Stimulated activated CD4-positive, alpha-beta T cell treated with anti-CD3 and anti-CD28 coated beads, Interleukin-4, amount 100 ng/mL, for 1 hour (primary cell): ENCODE measurements around the gene YBEY.

Experiments used
- DNase-seq: peaks from one replicate; pipeline ENCODE4 v3.0.0-alpha.2; 2020

The YBEY gene

GRCh38 chr21:46265736-46266525 is 20.2 kb upstream of the YBEY start:
- DNase-seq = no peak

- no peak for DNase-seq
These were observed 19.2 kb upstream of the YBEY start for GRCh38 chr21:46266946-46267345.

GRCh38 chr21:46268371-46268770 is 17.8 kb upstream of the YBEY start:
- DNase-seq = no peak

GRCh38 chr21:46269466-46269865 is 16.7 kb upstream of the YBEY start:
- DNase-seq = no peak

GRCh38 chr21:46273341-46273740 is 12.8 kb upstream of the YBEY start:
- DNase-seq = no peak

GRCh38 chr21:46274797-46275390 is 11.2 kb upstream of the YBEY start:
- no peak for DNase-seq

- no peak for DNase-seq
These were observed 2.0 kb upstream of the YBEY start for GRCh38 chr21:46284077-46284644.

- DNase-seq = no peak
These were observed 1.4 kb upstream of the YBEY start for GRCh38 chr21:46284733-46285132.

GRCh38 chr21:46285206-46285661 is 908 bp upstream of the YBEY start, which contains the start of gene MCM3AP:
Gene MCM3AP, minus strand, starts transcription at chr21:46285611. Its CDS starts 325 bp downstream, at chr21:46285286.
- DNase-seq = no peak

- DNase-seq = no peak
These were observed 483 bp downstream of the YBEY start for GRCh38 chr21:46286648-46287002.

GRCh38 chr21:46287541-46287940 is 1.4 kb downstream of the YBEY start:
- no peak for DNase-seq

- DNase-seq = no peak
These were observed 3.6 kb downstream of the YBEY start for GRCh38 chr21:46289655-46290179.

GRCh38 chr21:46291561-46291960 is 5.4 kb downstream of the YBEY start:
- DNase-seq = no peak

- no peak for DNase-seq
These were observed 8.6 kb downstream of the YBEY start for GRCh38 chr21:46294647-46295176.

- no peak for DNase-seq
These were observed 9.1 kb downstream of the YBEY start for GRCh38 chr21:46295177-46295770.

GRCh38 chr21:46295996-46296752 is 10.0 kb downstream of the YBEY start:
- peak; percentile 57 for DNase-seq

- no peak for DNase-seq
These were observed 11.5 kb downstream of the YBEY start for GRCh38 chr21:46297338-46298271.

- DNase-seq = no peak
These were observed 13.0 kb downstream of the YBEY start for GRCh38 chr21:46299167-46299566.

GRCh38 chr21:46301759-46302158 is 15.6 kb downstream of the YBEY start:
- no peak for DNase-seq

- DNase-seq = no peak
These were observed 18.3 kb downstream of the YBEY start for GRCh38 chr21:46304437-46304836.

GRCh38 chr21:46304955-46305354 is 18.8 kb downstream of the YBEY start:
- no peak for DNase-seq
